Choroid plexus epithelial cell (primary cell): ENCODE results near the gene CDH4.

Source experiments
- DNase-seq: peaks from one replicate; pipeline ENCODE4 v3.0.0-alpha.2; 2010; ENCODE audit warnings: low read depth
- H3K4me3 ChIP-seq: 2 replicates; pipeline ENCODE4 v1.5.1; 2011; ENCODE audit warnings: low read depth, mild to moderate bottlenecking, control low read depth, low read length, moderate library complexity
- CTCF ChIP-seq: conservative IDR thresholded peaks from 2 replicates; pipeline ENCODE4 v1.5.1; 2011; ENCODE audit warnings: low read depth, mild to moderate bottlenecking, control low read depth, inconsistent platforms, low read length, moderate library complexity

The CDH4 gene

GRCh38 chr20:61371501-61372136 is 119.6 kb downstream of the CDH4 start:
- no peak for DNase-seq
- H3K4me3 ChIP-seq: no peak overlapping the region
- no peak for TF ChIP-seq CTCF

GRCh38 chr20:61372137-61373054 is 120.3 kb downstream of the CDH4 start:
- no peak for DNase-seq
- no peak for TF ChIP-seq CTCF
- no peak overlapping the region for H3K4me3 ChIP-seq

- H3K4me3 ChIP-seq: no peak overlapping the region
- DNase-seq: no peak
- TF ChIP-seq CTCF: no peak
Measured at GRCh38 chr20:61373055-61373399, 121.0 kb downstream of the CDH4 start.

GRCh38 chr20:61373956-61374545 is 122.0 kb downstream of the CDH4 start:
- no peak for DNase-seq
- TF ChIP-seq CTCF: no peak
- no peak overlapping the region for H3K4me3 ChIP-seq

- TF ChIP-seq CTCF: no peak
- H3K4me3 ChIP-seq: no peak overlapping the region
- DNase-seq: no peak
Measured at GRCh38 chr20:61376541-61377240, 124.6 kb downstream of the CDH4 start.

- H3K4me3 ChIP-seq: no peak overlapping the region
- no peak for TF ChIP-seq CTCF
- no peak for DNase-seq
Measured at GRCh38 chr20:61378694-61379355, 126.8 kb downstream of the CDH4 start.
